Hypothalamus (tissue), 51 donors: ENCODE measurements around the gene SPP2.
A peak's percentile ranks its signal among the peaks of the same experiment; 100 is the strongest.

Source experiments
- DNase-seq, 51 donors: peaks; one replicate each; lab custom pipeline; 2025; lab: John Stamatoyannopoulos, UW

SPP2 gene, protein sequence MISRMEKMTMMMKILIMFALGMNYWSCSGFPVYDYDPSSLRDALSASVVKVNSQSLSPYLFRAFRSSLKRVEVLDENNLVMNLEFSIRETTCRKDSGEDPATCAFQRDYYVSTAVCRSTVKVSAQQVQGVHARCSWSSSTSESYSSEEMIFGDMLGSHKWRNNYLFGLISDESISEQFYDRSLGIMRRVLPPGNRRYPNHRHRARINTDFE

DNA sequence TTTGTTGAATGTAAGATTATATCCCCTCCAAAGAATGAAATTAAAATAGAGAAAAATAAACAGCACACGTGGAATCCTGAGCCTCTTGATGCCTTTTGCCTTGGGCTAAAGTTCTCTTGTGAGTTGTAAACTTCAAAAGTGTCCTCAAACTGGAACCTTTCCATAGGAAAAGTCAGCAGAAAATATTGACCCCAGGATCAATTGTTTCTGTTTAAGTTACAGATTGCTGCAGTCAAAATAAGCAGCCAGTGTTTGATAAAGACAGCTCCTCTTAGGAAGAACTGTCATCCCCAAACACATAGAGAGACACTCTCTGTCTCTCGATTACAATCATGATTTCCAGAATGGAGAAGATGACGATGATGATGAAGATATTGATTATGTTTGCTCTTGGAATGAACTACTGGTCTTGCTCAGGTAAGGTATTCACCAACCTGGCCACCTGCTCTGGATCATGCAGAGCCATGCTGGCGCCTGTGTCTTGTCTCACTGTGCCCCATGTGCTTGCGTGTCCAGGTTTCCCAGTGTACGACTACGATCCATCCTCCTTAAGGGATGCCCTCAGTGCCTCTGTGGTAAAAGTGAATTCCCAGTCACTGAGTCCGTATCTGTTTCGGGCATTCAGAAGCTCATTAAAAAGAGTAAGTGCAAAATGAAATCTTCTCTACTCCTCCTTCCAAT lies at the start of gene SPP2:
Gene SPP2, plus strand, starts transcription at position 248 of the 681 bp plus-strand sequence. Its CDS starts 85 bp downstream, at position 333.
- DNase-seq, result no peak

DNA sequence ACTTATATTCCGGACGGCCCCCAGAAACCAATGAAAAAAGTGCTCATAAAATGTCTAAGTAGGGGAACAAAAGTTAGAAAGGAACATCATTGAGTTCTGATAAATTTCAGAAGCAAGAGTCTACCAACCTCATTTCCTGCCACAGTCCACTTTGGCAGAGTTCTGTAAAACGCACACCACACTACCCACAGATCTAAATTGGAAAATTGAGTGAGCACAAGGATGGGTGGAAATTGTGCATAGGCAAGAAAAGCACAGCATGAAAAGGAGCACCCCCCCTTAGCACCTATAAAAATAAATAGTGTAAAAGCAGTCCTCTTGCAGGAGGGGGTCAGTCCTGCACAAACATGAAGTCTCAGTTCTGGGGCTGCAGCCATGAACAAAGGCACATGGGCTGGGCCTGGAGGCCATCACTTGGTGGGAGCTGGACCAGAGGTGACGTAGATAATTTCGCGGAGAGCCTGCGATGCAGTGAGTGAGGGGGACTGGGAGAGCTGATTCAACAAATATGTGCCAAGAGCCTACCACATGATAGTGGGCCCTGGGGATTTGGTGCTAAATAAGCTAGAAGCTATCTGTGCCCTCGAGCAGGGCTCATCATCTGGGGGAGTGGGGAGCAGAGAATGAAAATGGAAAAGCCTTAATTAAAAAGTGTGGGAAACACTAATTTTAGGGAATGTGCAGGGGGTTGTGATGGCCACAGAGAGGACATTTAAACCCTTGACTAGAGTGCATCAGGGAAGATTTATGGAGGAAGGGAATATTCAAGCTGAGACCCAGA lies 48.9 kb upstream of the SPP2 start:
- no peak for DNase-seq

DNA sequence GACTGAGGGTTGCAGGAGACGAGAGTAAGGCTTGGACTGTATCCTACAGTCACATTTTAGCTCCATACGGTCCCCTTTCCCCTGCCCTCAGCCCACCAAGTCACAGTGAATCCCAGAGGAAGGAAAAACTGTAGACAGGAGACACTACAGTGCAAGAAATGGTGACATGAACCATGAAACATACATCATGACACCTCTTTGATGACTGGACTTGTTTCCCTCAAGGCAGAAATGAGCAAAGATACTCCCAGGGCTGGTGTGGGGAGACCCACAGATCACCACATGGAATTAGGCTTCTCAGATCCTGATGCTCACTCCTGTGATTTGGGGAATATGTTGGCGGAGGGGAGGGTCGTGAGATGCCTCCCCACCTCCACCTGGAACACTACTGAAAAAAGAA lies 48.2 kb upstream of the SPP2 start:
- DNase-seq, result no peak

DNA sequence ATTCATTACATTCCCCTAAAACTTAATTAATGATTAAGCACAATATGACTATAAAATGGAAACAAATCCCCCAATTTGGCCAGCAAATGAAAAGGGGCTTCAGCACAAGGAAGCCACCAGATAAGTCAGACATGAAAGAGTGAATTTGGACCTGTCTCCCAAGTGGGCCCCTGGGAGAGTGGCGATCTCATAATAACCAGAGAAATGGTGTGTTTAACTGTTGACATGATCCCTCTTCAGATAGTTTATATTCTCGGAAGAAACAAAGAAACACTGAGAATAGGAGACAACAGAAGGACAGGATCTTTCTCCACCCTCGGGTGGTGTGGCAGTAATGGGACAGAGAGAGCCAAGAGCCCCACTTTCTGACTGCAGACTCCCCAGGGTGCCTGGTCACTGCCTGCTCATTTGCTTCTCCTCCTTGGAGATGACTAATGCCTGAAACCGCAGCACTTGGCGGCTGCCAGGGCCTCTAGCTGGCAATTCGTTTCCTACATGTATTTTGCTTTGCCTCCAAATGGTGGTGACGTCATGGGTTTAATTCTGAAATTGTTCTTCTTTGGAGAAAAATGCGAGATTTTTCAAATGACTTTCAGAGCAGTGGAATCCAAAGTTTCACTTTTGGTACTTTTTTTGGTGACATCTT lies 46.4 kb upstream of the SPP2 start:
- peak in 4 of 51 donors; percentile 6 to 45 (median 20) for DNase-seq

DNA sequence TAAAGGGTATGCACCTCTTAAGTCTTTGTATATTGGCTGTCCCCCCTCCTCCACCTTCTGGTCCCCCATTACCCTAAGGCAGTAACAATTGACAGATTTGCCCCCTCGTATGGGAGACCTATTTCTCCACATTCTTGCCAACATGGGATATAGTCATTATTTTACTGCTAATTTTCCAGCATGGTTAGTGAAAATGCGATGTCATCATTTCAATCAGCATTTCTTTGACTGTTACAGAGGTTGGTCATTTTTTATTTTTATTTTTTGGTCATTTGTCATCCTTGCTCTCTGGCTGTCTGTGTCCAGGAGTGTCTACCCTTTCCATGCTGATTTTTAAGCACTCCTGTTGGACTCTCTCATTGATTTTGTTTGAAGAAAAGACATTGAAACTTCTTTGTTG lies 45.4 kb upstream of the SPP2 start:
- DNase-seq, result no peak

DNA sequence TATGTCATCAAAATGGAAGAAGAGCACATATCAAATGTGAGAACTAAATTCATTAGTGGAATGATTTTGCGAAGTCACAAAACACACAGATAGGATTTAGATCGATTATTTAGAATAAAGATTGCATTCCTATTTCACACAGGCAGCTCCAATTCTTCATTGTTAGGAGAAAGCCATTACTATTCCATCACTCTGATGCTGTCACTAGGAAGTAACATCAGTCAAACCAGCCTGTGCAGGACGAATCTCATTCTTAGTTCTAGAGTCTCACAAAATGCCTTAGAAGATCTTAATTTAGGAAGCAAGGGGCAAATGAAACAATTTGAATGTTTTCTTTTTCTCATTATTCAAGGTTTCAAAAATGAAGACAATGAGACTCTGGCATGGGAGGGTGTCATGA lies 44.0 kb upstream of the SPP2 start:
- DNase-seq, result no peak

DNA sequence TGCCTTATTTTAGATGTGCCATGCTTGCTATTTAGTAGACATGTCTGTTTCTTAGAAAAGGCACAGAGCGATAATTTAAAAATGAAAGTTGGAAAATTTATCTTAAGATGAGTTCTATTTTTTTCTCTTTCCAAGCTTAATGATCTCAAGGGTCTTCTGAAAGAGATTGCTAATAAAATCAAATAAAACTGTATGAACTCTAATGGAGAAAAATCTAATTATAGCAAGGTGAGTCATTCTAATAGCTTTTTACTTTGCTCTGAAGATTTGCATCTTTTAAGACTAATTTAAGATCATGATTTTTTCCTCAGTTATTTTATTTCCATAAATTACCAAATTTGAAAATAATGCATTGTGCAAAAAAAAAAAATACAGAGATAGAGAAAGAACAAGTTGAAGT lies 36.1 kb upstream of the SPP2 start:
- DNase-seq, result no peak

DNA sequence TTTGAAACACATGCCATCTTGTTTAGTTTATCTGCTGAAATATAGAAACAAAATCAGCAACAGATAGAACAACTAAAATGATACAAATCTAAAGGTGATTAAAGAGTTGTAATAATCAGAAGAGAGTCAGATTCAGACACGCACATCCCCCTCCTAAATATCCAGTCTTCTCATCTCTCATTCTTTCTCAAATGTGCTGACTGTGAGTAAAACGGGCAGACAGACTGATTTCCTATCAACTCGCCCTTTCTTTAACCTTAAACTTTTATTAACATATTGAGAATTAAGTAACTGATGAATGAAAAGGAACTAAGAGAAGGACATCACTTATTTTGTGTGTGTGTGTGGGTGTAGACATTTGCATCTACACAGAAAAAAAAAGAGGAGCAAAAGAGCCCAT lies 34.6 kb upstream of the SPP2 start:
- no peak for DNase-seq

DNA sequence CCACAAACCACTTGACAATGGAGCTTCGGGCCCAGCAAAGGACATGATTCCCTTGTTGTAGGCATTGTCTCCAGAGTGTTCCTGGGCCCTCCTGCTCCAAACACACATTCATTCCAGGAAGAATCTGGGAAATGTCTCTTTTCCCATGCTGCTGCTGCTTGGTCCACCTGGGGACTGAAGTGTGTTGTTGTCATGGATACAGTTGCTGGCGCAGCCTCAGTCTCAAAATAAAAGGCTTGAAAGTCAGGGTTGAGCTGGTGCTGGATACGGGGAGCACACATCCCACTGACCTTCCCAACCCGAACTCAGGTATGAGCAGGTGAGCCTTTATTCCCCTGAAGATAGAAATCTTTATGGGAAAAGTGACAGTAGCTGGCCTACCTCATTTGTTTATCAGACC lies 30.6 kb upstream of the SPP2 start:
- DNase-seq, result peak in 1 of 51 donors; percentile 5

DNA sequence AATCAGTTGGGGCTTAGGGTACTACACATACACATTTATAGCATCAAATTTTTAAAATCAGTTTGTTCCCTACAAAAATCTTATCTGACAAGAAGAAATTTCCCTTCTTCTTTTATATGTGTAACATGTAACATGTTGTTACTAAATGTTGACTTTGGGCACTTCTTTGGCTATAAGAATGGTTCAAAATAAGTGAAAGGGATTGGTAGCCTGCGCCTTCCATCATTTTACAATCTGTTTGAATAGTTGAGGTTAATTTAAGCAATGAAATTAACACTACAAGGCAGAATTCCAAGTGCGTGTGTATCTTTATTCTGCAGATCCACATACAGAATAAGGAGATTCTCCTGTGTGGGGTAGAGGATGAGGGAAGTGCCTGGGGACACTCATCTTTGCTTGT lies 30.2 kb upstream of the SPP2 start:
- no peak for DNase-seq

DNA sequence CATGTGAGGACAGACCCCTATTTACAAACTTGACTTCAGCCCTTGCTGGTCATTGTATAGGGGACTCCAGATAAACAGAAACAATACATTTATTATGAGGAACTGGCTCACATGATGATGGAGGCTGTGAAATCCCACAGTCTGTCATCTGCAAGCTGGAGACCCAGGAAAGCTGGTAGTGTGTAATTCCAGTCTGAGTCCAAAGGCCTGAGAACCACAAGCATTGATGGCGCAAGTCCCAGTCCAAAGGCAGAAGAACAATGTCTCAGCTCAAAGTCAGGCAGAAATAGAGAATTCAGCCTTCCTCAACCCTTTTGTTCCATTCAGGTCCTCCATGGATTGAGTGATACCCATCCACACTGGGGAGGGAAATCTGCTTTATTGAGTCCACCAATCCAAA lies 28.1 kb upstream of the SPP2 start:
- DNase-seq, result no peak

DNA sequence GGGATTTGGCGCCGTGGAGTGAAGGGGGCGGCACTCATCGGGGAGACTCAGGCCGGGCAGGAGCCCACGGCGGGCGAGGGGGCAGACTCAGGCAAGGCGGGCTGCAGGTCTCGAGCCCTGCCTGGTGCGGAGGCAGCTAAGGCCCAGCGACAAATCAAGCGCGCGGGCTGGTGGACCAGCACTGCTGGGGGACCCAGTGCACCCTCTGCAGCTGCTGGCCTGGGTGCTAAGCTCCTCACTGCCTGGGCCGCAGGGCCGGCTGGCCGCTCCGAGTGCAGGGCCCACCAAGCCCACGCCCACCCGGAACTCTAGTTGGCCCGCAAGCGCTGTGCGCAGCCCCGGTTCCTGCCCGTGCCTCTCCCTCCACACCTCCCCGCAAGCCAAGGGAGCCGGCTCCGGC lies 26.2 kb upstream of the SPP2 start:
- DNase-seq, result no peak

DNA sequence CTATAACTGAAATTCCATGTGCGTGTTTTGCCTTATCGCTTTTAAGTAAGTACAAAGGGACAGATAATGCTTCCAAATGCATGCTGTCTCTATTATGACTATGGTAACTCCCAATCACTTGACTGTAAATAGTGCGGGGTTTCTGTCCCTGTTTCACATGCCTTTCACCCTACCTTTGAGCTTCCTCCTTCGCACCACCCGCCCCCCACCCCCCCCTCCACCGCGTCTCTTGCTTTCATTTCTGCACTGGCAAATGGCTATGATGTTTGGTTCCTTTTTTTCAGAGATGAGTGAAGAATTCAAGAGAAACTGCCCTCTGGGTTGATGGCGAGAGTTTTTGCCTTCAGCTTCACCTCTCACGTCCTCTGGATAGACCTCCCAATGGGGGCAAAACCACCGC lies 25.0 kb upstream of the SPP2 start:
- no peak for DNase-seq

DNA sequence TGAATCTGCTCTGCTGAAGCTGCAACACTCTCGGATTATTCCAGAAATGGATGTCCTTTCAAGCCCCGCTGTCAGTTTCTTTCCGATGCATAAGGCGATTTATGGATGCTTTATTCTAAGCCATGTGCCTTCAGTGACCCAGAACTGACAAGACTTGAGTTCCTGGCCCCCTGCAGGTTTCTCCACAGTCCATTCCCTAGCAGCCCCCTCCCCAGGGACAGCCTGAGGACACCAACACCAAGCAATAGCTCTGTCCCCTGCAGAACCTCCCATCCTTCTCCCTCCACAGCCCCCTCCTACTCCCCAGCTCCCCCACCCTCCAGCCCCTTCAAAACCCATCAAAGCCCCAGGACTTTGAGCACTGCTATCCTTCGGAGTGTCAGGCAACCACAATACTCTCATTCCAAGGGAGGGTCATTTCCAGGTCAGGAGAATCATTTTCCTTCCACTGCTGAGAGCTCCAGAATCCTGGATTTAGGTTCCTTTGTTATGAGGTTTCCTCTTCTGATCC lies 24.6 kb upstream of the SPP2 start:
- DNase-seq, result no peak

DNA sequence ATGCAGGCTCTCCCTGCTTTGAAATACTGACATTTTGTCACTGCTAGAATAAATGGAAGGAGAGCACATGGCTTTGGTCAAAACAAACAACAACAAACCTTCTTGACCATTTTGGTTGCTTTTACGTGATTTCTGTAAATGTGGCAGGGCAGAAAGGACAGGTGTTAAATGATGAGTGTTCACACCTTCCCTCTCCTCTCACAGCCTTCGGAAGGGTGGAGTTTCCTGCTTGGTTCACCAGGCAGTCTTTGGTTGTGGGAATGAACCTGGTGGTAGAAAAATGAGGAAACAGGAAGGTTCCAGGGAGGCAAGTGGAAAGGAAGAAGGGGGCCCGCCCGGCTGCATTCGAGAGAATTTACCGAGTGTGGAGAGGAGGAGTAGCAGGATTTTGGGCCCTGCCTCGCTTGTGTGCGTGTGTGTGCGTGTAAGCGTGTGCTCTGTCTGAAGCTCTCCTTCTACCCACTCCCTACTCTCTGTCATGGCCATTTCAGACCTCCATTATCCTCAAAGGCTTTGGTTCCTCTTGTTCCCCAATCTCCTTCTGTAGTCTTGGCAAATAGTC lies 23.7 kb upstream of the SPP2 start:
- DNase-seq, result no peak

DNA sequence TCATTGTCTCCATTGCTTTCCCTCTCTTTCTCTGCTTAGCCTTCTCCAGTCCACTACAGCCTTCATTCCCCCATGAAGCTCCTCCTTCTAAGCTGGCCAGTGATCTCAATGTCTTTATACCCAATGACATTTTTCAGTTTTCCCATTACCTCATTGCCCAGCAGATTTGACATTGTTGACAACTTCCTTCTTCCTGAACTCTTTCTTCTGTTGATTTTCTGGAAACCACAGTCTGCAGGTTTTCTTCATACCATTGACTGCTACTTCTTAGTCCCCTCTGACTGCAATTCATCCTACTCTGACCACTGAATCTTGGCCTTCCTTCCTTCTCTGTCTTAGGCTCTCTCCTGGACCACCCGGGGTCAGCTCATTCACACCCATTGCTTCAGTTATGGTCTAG lies 22.9 kb upstream of the SPP2 start:
- DNase-seq, result no peak

DNA sequence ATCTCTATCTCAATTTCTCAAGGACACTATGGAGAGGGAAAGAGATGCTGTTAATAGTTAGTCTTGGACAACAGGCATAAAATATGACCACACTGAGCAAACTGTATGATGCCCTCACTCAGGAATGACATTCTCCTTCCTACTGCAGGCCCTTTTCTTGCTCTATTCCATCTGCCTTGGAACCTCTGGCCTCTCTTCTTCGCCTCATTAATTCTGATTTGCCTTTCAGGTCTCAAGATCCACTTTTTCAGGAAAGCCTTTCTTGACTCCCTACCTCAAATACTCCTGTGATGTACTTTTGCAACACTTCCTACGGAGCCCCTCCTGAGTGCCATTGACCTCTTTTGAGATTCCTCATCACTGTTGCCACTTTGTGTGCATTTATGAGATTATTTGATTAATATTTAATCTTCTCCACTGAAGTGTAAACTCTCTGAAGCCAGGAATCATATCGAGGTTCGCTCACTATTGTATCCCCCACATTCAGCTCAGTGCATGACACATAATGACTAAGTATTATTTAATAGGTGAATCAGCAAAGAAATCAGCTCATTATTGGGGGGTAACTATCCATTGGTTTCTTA lies 21.3 kb upstream of the SPP2 start:
- DNase-seq, result no peak

DNA sequence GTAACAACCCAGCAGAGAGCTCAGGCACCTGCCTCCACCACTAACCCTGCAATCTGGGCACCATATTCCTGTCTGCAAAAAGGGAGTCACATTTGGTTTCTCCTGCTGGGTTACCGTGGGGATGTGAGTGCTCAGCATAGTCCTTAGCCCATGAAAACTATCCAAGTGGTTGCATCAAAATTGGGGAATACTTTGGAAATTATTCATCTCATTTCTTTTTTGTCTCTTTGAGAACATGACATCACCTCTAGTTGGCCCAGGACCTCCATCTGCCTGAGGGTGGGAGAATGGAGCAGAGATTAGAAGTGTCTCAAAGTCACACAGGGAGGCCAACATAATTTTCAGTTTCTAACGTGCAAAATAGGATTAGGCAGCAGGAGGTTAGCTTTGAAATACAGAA lies 19.3 kb upstream of the SPP2 start:
- DNase-seq, result no peak

DNA sequence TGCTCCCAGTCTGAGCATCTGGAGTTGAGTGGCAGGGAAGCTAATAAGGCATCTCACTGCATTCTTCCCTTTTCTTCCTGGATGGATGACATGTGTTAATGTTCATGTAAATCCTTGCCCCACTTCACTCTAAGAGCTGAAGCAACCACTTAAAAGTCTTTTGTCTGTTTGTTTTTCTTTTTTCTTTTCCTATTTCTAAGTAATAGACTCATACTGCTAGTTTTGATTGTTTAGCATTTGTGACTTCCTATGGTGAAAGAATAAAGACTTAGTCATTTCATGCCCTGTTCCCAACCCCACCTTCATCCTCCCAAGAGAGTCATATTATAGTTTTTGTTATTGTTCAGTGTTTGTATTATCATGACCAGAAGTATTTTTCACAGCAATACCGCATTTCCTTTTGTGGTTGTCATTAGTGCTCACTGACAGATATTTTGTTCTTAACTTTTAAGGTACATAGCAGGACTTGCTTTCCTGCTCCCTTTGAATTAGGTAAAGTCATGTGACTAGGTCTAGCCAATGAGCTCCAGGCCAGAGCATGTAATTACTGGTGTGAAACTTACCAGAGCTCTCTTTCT lies 18.1 kb upstream of the SPP2 start:
- no peak for DNase-seq

DNA sequence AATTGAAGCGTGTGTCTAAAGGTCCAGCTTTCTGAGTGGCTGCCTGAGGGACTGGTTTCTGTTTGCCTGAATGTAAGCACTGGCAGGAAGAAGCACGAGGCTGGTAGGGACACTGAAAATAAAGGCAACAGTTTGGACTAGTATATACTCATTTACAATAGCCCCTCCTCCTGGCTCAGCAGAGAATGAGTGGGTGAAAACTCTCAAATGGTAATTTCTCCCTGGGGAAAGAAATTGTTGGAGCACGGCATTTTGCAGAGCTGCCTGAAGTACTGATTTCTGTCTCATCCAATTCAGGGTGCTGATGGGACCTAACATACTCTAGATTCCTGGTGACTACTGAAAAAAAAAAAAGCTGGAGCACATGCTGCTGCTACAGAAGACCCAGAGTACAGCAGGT lies 17.3 kb upstream of the SPP2 start:
- no peak for DNase-seq
